T-cell (primary cell): ENCODE data around the gene PRLR. TPM values are rescaled to one million over a fixed set of nuclear protein-coding genes. Genes with fewer than 3 reads are reported as not detected.

Experiments used
- ATAC-seq, 4 experiments: fragments of 200-7000 bp in 3 of 4; fragments of 150-1000 bp in 1 of 4; cut with Tn5 transposase; replicated peaks in 1 of 4; 1 replicate in 3 of 4; 2 replicates in 1 of 4; pipeline ENCODE4 v1.10.0; 2021; ENCODE audit warnings: moderate library complexity in 3 of 4, mild to moderate bottlenecking in 2 of 4, moderate number of reproducible peaks in 1 of 4
- CTCF ChIA-PET, 2 donors: fragments of 300-600 bp; sonication (Branson Sonifier 250); formaldehyde crosslinking; loops; one replicate each; lab custom pipeline; 2022; ENCODE audit warnings: antibody characterized with exemption in 2 of 2; lab: Charles Lee
- POLR2A ChIA-PET, 2 donors: fragments of 300-600 bp; sonication (Branson Sonifier 250); formaldehyde crosslinking; loops; one replicate each; lab custom pipeline; 2022; ENCODE audit warnings: antibody characterized with exemption in 2 of 2; lab: Charles Lee
- DNase-seq, 35 experiments: peaks; one replicate each; pipeline versions ENCODE4 v3.0.0 to v3.0.0-alpha.2; 2013 to 2023
- H3K27ac ChIP-seq: one replicate; pipeline ENCODE4 v1.5.1; 2013; ENCODE audit warnings: low read length
- H3K27me3 ChIP-seq, 2 experiments: replicated peaks in 1 of 2; 1 replicate in 1 of 2; 2 replicates in 1 of 2; pipeline versions ENCODE4 v1.6.1 to v1.7.0; 2013; ENCODE audit warnings: low read length in 1 of 2, mixed read lengths in 1 of 2; ENCODE audit not compliant: control insufficient read depth in 2 of 2, insufficient read depth in 2 of 2; ENCODE audit errors: extremely low read depth in 1 of 2
- H3K36me3 ChIP-seq, 2 donors: 1 replicate in 1 of 2; 2 replicates in 1 of 2; pipeline versions ENCODE4 v1.6.1 to v1.7.0; 2013; ENCODE audit warnings: low read length in 1 of 2; ENCODE audit not compliant: control insufficient read depth in 2 of 2, insufficient read depth in 1 of 2; ENCODE audit errors: extremely low read depth in 1 of 2
- H3K4me1 ChIP-seq, 2 experiments: 1 replicate in 1 of 2; 2 replicates in 1 of 2; pipeline versions ENCODE4 v1.6.1 to v1.7.0; 2013; ENCODE audit warnings: low read length in 2 of 2, mixed read lengths in 1 of 2; ENCODE audit not compliant: insufficient read depth in 2 of 2, control insufficient read depth in 1 of 2; ENCODE audit errors: extremely low read depth in 1 of 2
- H3K4me3 ChIP-seq, 2 donors: 1 replicate in 1 of 2; 2 replicates in 1 of 2; pipeline versions ENCODE4 v1.5.1 to v1.7.0; 2013; ENCODE audit warnings: mild to moderate bottlenecking in 2 of 2, low read length in 1 of 2, moderate library complexity in 1 of 2; ENCODE audit not compliant: control insufficient read depth in 1 of 2; ENCODE audit errors: extremely low read depth in 1 of 2
- H3K9me3 ChIP-seq: 2 replicates; pipeline ENCODE4 v1.7.0; 2013
- H3K27ac Mint-ChIP-seq, 2 donors: one replicate each; pipeline ENCODE4 v1.8.0; 2020 to 2021; ENCODE audit warnings: mild to moderate bottlenecking in 2 of 2, mixed read lengths in 2 of 2
- H3K27me3 Mint-ChIP-seq, 2 donors: one replicate each; pipeline ENCODE4 v1.8.0; 2021 to 2022; ENCODE audit warnings: mixed read lengths in 2 of 2
- H3K36me3 Mint-ChIP-seq: one replicate; pipeline ENCODE4 v1.8.0; 2021; ENCODE audit warnings: mixed read lengths
- H3K4me1 Mint-ChIP-seq, 3 donors: one replicate each; pipeline ENCODE4 v1.8.0; 2020 to 2022; ENCODE audit warnings: mixed read lengths in 3 of 3, mild to moderate bottlenecking in 1 of 3
- H3K4me3 Mint-ChIP-seq, 3 donors: one replicate each; pipeline ENCODE4 v1.8.0; 2020 to 2022; ENCODE audit warnings: mild to moderate bottlenecking in 3 of 3, mixed read lengths in 3 of 3, moderate library complexity in 3 of 3
- H3K9me3 Mint-ChIP-seq, 3 donors: one replicate each; pipeline ENCODE4 v1.8.0; 2020 to 2022; ENCODE audit warnings: mixed read lengths in 3 of 3
- WGBS: methylation state at CpG from one replicate; pipeline ENCODE4 v1.1.5; 2013; ENCODE audit warnings: missing lambda C conversion rate; ENCODE audit not compliant: insufficient coverage; 5-methylcytosine and 5-hydroxymethylcytosine counted together
- total RNA-seq, 35 experiments: library from RNA in 6 of 35; stranded (reverse) in 6 of 35; fragments of 120-200 nt in 1 of 35; gene quantifications; one replicate each; pipeline versions ENCODE4 v1.2.1 to v1.2.4 and lab custom pipeline; 2013 to 2026

Gene PRLR
- total RNA-seq, 5 donors from 2014 or later (not counting 1 experiment from before 2014, with no cell fraction given): 0.16 to 0.23 (median 0.23) TPM; not detected in 2

GRCh38 chr5:35002459-35002858, 227.8 kb downstream of the PRLR start:
- no peaks in the 10 kb centered on the region for H3K36me3 ChIP-seq
- H3K36me3 Mint-ChIP-seq: no peaks in the 10 kb centered on the region
- peaks cover 0 to 10% of the 10 kb centered on the region in 2 experiments for H3K27me3 ChIP-seq
- ATAC-seq: no peak
- WGBS: 100% methylated on average over 4 of the region's 6 CpGs
- no peaks in the 10 kb centered on the region for H3K9me3 ChIP-seq
- H3K4me3 ChIP-seq: no peak overlapping the region
- H3K27ac ChIP-seq: no peak overlapping the region
- peaks cover 18 to 28% of the 10 kb centered on the region in 2 donors for H3K27me3 Mint-ChIP-seq
- ChIA-PET POLR2A (no interaction called here), CTCF (no interaction called here)
- peaks cover 0 to 4% of the 10 kb centered on the region in 2 experiments for H3K4me1 ChIP-seq
- no peaks in the 10 kb centered on the region for H3K4me1 Mint-ChIP-seq
- no peak overlapping the region for H3K27ac Mint-ChIP-seq
- no peak for DNase-seq
- H3K4me3 Mint-ChIP-seq: no peak overlapping the region
- no peaks in the 10 kb centered on the region for H3K9me3 Mint-ChIP-seq

GRCh38 chr5:35001842-35002241, 228.4 kb downstream of the PRLR start:
- Histone ChIP-seq H3K4me3 (no peak overlapping the region), H3K27ac (no peak overlapping the region), H3K36me3 (no peaks in the 10 kb centered on the region), H3K27me3 (peaks cover 0 to 10% of the 10 kb centered on the region in 2 experiments), H3K9me3 (no peaks in the 10 kb centered on the region), H3K4me1 (peaks cover 0 to 4% of the 10 kb centered on the region in 2 experiments)
- Mint-ChIP-seq H3K27me3 (peaks cover 18 to 25% of the 10 kb centered on the region in 2 donors), H3K36me3 (no peaks in the 10 kb centered on the region), H3K9me3 (no peaks in the 10 kb centered on the region), H3K4me3 (no peak overlapping the region), H3K27ac (no peak overlapping the region), H3K4me1 (no peaks in the 10 kb centered on the region)
- CTCF ChIA-PET: no interaction called here
- POLR2A ChIA-PET: no interaction called here
- no peak for ATAC-seq
- no peak for DNase-seq
- WGBS: no CpG with 5 or more reads among the region's 3 CpGs

Other genes with a start within 250 kb of the PRLR start
- not detected for gene AGXT2, start 182.5 kb downstream of the PRLR start, total RNA-seq